T-helper 17 cell (primary cell): Measurements from ENCODE around the gene CCDC60. TPM values are rescaled to one million over a fixed set of nuclear protein-coding genes. Genes with fewer than 3 reads are reported as not detected.

Experiments
- ATAC-seq: fragments of 150-1000 bp; cut with Tn5 transposase; 2 replicates; pipeline ENCODE4 v1.10.0; 2021; ENCODE audit warnings: mild to moderate bottlenecking, moderate library complexity
- DNase-seq, 3 donors: peaks; one replicate each; pipeline versions ENCODE4 v3.0.0 to v3.0.0-alpha.2; 2020 to 2021
- H3K9me3 ChIP-seq: one replicate; pipeline ENCODE4 v1.7.0; 2013; ENCODE audit warnings: low read length, mild to moderate bottlenecking; ENCODE audit not compliant: control insufficient read depth, poor library complexity, severe bottlenecking
- H3K27ac Mint-ChIP-seq: one replicate; pipeline ENCODE4 v1.8.0; 2022; ENCODE audit warnings: mild to moderate bottlenecking, moderate library complexity, mixed read lengths
- H3K27me3 Mint-ChIP-seq: one replicate; pipeline ENCODE4 v1.8.0; 2022; ENCODE audit warnings: mixed read lengths
- H3K36me3 Mint-ChIP-seq: one replicate; pipeline ENCODE4 v1.8.0; 2022; ENCODE audit warnings: low read depth, mixed read lengths
- H3K4me1 Mint-ChIP-seq: one replicate; pipeline ENCODE4 v1.8.0; 2022; ENCODE audit warnings: mild to moderate bottlenecking, mixed read lengths
- H3K4me3 Mint-ChIP-seq: one replicate; pipeline ENCODE4 v1.8.0; 2022; ENCODE audit warnings: mild to moderate bottlenecking, moderate library complexity, mixed read lengths
- total RNA-seq, 4 donors: library from RNA in 2 of 4; stranded (reverse) in 2 of 4; gene quantifications; one replicate each; pipeline ENCODE4 v1.2.3 and lab custom pipeline; 2022 to 2026

The CCDC60 gene
- total RNA-seq, 2 donors from 2014 or later: not detected

- Mint-ChIP-seq H3K4me3 (no peak overlapping the region), H3K36me3 (no peaks in the 10 kb centered on the region), H3K27ac (no peak overlapping the region), H3K27me3 (no peaks in the 10 kb centered on the region), H3K4me1 (no peaks in the 10 kb centered on the region)
- no peak for DNase-seq
- H3K9me3 ChIP-seq: no peaks in the 10 kb centered on the region
- no peak for ATAC-seq
These were observed 146.0 kb downstream of the CCDC60 start for GRCh38 chr12:119480551-119480950.

GRCh38 chr12:119486599-119487154, 152.1 kb downstream of the CCDC60 start:
- peaks cover 26% of the 10 kb centered on the region for H3K27me3 Mint-ChIP-seq
- H3K27ac Mint-ChIP-seq: no peak overlapping the region
- no peaks in the 10 kb centered on the region for H3K36me3 Mint-ChIP-seq
- H3K4me1 Mint-ChIP-seq: no peaks in the 10 kb centered on the region
- H3K9me3 ChIP-seq: no peaks in the 10 kb centered on the region
- DNase-seq (no peak), ATAC-seq (no peak)
- H3K4me3 Mint-ChIP-seq: no peak overlapping the region

DNA sequence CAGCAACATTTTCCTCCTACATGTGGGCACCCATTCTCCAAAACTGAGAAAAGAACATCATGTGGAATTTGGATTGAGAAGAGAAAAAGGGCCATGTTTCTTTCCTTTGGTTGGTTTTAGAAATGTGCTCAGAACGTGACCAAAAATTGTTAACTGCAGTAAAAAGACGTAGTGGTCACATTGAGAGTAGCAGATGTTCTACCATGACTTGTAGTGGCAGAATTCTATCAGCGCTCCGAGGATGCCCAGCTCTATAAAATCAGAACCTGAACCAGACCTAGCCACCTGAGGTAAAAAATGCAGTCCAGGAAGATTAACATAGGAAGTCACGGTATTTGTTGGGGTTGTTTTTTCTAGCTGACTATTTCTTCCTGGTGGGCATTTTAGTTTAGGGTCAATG, 157.3 kb downstream of the CCDC60 start:
- DNase-seq (no peak), ATAC-seq (no peak)
- Mint-ChIP-seq H3K36me3 (no peaks in the 10 kb centered on the region), H3K27ac (no peak overlapping the region), H3K4me3 (no peak overlapping the region), H3K4me1 (no peaks in the 10 kb centered on the region), H3K27me3 (peaks cover 65% of the 10 kb centered on the region)
- H3K9me3 ChIP-seq: no peaks in the 10 kb centered on the region

GRCh38 chr12:119500209-119500608, 165.7 kb downstream of the CCDC60 start:
- no peak overlapping the region for H3K4me3 Mint-ChIP-seq
- H3K27me3 Mint-ChIP-seq: peaks cover 59% of the 10 kb centered on the region
- no peak overlapping the region for H3K27ac Mint-ChIP-seq
- no peaks in the 10 kb centered on the region for H3K9me3 ChIP-seq
- no peaks in the 10 kb centered on the region for H3K36me3 Mint-ChIP-seq
- DNase-seq (no peak), ATAC-seq (no peak)
- H3K4me1 Mint-ChIP-seq: no peaks in the 10 kb centered on the region

- Mint-ChIP-seq H3K36me3 (no peaks in the 10 kb centered on the region), H3K27ac (no peak overlapping the region), H3K27me3 (peaks cover 56% of the 10 kb centered on the region), H3K4me3 (no peak overlapping the region), H3K4me1 (no peaks in the 10 kb centered on the region)
- no peaks in the 10 kb centered on the region for H3K9me3 ChIP-seq
- ATAC-seq: no peak
- DNase-seq: no peak
These were observed 166.5 kb downstream of the CCDC60 start for GRCh38 chr12:119501052-119501451.

GRCh38 chr12:119505001-119505400, 170.5 kb downstream of the CCDC60 start:
- peaks cover 31% of the 10 kb centered on the region for H3K27me3 Mint-ChIP-seq

GRCh38 chr12:119512772-119513497, 178.4 kb downstream of the CCDC60 start:
- no peak for ATAC-seq
- Mint-ChIP-seq H3K27me3 (peaks cover 26% of the 10 kb centered on the region), H3K36me3 (no peaks in the 10 kb centered on the region), H3K27ac (no peak overlapping the region), H3K4me1 (no peaks in the 10 kb centered on the region), H3K4me3 (no peak overlapping the region)
- H3K9me3 ChIP-seq: no peaks in the 10 kb centered on the region
- DNase-seq: no peak

More at GRCh38 chr12:119505001-119505400, 170.5 kb downstream of the CCDC60 start:
- no peak overlapping the region for H3K4me3 Mint-ChIP-seq
- ATAC-seq (no peak), DNase-seq (no peak)
- H3K4me1 Mint-ChIP-seq: no peaks in the 10 kb centered on the region
- H3K9me3 ChIP-seq: no peaks in the 10 kb centered on the region
- H3K36me3 Mint-ChIP-seq: no peaks in the 10 kb centered on the region
- no peak overlapping the region for H3K27ac Mint-ChIP-seq

- Mint-ChIP-seq H3K4me1 (no peaks in the 10 kb centered on the region), H3K27ac (no peak overlapping the region), H3K36me3 (no peaks in the 10 kb centered on the region), H3K4me3 (no peak overlapping the region), H3K27me3 (no peaks in the 10 kb centered on the region)
- no peaks in the 10 kb centered on the region for H3K9me3 ChIP-seq
- DNase-seq: no peak
- no peak for ATAC-seq
These were observed 193.7 kb downstream of the CCDC60 start for GRCh38 chr12:119528241-119528640.

GRCh38 chr12:119540476-119540875, 205.9 kb downstream of the CCDC60 start:
- H3K36me3 Mint-ChIP-seq: peaks cover 4% of the 10 kb centered on the region
- peaks cover 40% of the 10 kb centered on the region for H3K27me3 Mint-ChIP-seq
- H3K27ac Mint-ChIP-seq: no peak overlapping the region
- H3K4me1 Mint-ChIP-seq: no peaks in the 10 kb centered on the region
- DNase-seq (no peak), ATAC-seq (no peak)
- no peaks in the 10 kb centered on the region for H3K9me3 ChIP-seq
- no peak overlapping the region for H3K4me3 Mint-ChIP-seq

DNA sequence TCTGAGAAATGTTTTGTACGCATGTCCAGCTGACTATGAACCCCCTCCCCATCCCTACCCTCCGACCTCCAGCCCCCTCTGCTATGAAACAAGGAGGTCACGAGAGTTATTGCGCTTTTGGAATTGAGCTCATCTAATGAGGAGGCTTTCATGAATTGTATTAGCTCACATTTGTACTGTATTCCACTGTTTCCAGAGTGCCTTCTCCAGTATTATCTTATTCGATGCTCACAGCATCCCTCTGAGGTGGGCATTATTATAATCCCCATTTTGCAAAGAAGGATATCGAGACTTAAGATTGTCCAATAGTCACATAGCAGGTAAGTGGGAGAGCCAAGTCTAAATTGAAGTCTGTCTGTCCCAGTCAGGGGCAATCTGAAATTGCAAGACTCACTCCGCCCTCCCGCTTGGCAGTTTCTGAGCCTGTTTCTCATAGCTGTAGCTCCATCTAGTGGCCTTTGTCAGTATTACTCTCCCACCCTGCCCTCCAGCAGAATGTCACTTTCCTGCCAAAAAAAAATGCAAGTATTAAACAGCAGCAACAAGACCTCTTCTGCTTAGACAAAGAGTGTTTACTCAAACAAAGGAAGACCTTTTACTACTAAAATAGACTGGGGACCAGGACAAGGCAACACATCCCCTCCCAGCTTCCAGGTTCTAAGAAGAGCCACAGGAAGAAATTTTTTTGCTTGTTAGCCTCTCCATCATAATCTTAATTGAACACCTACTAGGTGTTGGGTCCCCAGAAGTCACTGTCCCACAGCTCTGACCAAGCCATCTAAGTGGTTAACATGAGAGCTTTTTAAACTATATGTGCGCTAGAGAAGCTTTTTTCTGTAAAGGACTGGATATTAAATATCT, 210.5 kb downstream of the CCDC60 start:
- H3K36me3 Mint-ChIP-seq: peaks cover 4% of the 10 kb centered on the region
- peaks cover 72% of the 10 kb centered on the region for H3K27me3 Mint-ChIP-seq

DNA sequence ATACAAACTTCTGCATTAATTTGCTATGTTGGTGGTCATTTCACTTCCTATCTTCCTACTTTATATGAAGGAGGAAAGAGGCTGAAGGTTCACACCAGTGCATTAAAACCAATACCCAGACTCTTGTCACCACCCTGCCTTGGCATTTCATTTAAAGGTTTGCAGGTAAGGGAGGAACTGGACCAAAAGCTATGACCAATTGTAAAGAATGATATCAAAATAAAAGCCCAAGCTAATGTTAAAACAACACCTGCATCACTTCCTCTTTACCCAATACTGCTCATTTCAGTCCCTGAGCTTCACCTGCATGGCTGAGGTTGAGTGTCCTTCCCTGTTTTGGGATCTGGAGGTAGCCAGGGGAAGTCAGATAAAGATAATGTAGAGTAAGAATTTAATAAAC, 211.8 kb downstream of the CCDC60 start:
- Mint-ChIP-seq H3K27ac (no peak overlapping the region), H3K36me3 (peaks cover 6% of the 10 kb centered on the region), H3K4me3 (no peak overlapping the region), H3K4me1 (no peaks in the 10 kb centered on the region), H3K27me3 (peaks cover 76% of the 10 kb centered on the region)
- H3K9me3 ChIP-seq: no peaks in the 10 kb centered on the region
- ATAC-seq: no peak
- DNase-seq: no peak

More for the DNA sequence above, 210.5 kb downstream of the CCDC60 start:
- ATAC-seq (peak; percentile 65), DNase-seq (peak; percentile 14 to 31 (median 14))
- Mint-ChIP-seq H3K4me3 (peak overlapping the region; percentile 31), H3K27ac (no peak overlapping the region), H3K4me1 (no peaks in the 10 kb centered on the region)
- no peaks in the 10 kb centered on the region for H3K9me3 ChIP-seq

DNA sequence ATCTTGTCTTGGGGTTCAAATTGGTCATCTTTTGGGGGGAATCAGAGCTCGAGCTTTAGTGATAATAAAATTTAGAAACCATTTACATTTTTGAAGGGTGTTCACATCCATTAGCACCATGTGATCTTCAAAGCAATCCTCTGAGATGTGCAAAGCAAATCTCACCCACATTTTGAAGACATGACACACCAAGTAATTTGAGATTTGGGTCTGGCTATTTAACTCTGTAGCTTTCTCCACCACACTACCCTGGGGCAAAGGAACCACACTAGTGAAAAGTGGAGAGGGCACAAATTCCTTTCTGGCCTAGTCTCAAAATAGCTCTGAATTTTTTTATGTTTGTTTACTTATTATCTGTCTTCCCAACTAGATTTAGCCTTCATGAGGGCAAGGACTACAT, 212.5 kb downstream of the CCDC60 start:
- Mint-ChIP-seq H3K27ac (no peak overlapping the region), H3K4me1 (no peaks in the 10 kb centered on the region), H3K4me3 (no peak overlapping the region), H3K36me3 (peaks cover 6% of the 10 kb centered on the region), H3K27me3 (peaks cover 80% of the 10 kb centered on the region)
- H3K9me3 ChIP-seq: no peaks in the 10 kb centered on the region
- no peak for DNase-seq
- no peak for ATAC-seq

DNA sequence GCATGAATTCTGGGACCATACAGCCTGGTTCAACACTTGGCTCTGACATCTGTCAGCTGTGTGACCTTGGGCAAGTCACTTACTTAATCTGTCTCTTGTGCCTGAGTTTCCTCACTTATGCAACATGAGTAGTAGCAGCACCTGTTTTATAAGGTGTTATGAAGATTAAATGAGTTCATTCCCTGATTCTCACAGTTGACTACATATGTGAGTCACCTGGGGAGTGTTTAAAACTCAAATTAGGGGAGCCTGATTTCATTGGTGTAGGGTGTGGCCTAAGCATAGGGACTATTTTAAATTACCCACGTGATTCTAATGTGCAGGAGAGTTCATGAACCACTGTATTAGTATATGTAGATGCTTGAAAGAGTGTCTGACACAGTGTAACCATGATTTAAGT, 222.3 kb downstream of the CCDC60 start:
- Mint-ChIP-seq H3K4me1 (no peaks in the 10 kb centered on the region), H3K36me3 (no peaks in the 10 kb centered on the region), H3K27ac (no peak overlapping the region), H3K27me3 (peaks cover 33% of the 10 kb centered on the region), H3K4me3 (no peak overlapping the region)
- H3K9me3 ChIP-seq: no peaks in the 10 kb centered on the region
- DNase-seq: no peak
- no peak for ATAC-seq
